ENCODE measurements around the gene HUWE1.

HUWE1 gene

GRCh38 chrX:53685711-53686110 is 808 bp downstream of the HUWE1 start:
- no peak for DNase-seq

- no peak for DNase-seq
Measured at GRCh38 chrX:53684415-53685192, 1.9 kb downstream of the HUWE1 start.

GRCh38 chrX:53683556-53684414 is 2.7 kb downstream of the HUWE1 start:
- DNase-seq, result peak; percentile 97

GRCh38 chrX:53682885-53683555 is 3.5 kb downstream of the HUWE1 start:
- DNase-seq, result peak; percentile 71

GRCh38 chrX:53681661-53682060 is 4.9 kb downstream of the HUWE1 start:
- DNase-seq, result no peak

- DNase-seq, result no peak
Measured at GRCh38 chrX:53678667-53679066, 7.9 kb downstream of the HUWE1 start.

- DNase-seq, result no peak
Measured at GRCh38 chrX:53677286-53677685, 9.2 kb downstream of the HUWE1 start.

GRCh38 chrX:53674581-53674980 is 11.9 kb downstream of the HUWE1 start:
- no peak for DNase-seq

- DNase-seq, result no peak
Measured at GRCh38 chrX:53669258-53669657, 17.3 kb downstream of the HUWE1 start.

- DNase-seq, result no peak
Measured at GRCh38 chrX:53666171-53666570, 20.3 kb downstream of the HUWE1 start.

- no peak for DNase-seq
Measured at GRCh38 chrX:53660004-53660403, 26.5 kb downstream of the HUWE1 start.

- DNase-seq, result no peak
Measured at GRCh38 chrX:53659039-53659438, 27.5 kb downstream of the HUWE1 start.

GRCh38 chrX:53656845-53657244 is 29.7 kb downstream of the HUWE1 start:
- no peak for DNase-seq

- no peak for DNase-seq
Measured at GRCh38 chrX:53654376-53654775, 32.1 kb downstream of the HUWE1 start.

GRCh38 chrX:53644751-53645150 is 41.8 kb downstream of the HUWE1 start:
- no peak for DNase-seq

- no peak for DNase-seq
Measured at GRCh38 chrX:53642337-53642736, 44.2 kb downstream of the HUWE1 start.

GRCh38 chrX:53639257-53639656 is 47.3 kb downstream of the HUWE1 start:
- no peak for DNase-seq

- DNase-seq, result no peak
Measured at GRCh38 chrX:53637479-53637878, 49.0 kb downstream of the HUWE1 start.

- DNase-seq, result no peak
Measured at GRCh38 chrX:53631156-53631555, 55.4 kb downstream of the HUWE1 start.

- no peak for DNase-seq
Measured at GRCh38 chrX:53630261-53630660, 56.3 kb downstream of the HUWE1 start.

- no peak for DNase-seq
Measured at GRCh38 chrX:53622431-53622830, 64.1 kb downstream of the HUWE1 start.

GRCh38 chrX:53621418-53621986 is 65.0 kb downstream of the HUWE1 start:
- no peak for DNase-seq

- no peak for DNase-seq
Measured at GRCh38 chrX:53616946-53617345, 69.6 kb downstream of the HUWE1 start.

Measured in islet precursor cell (in vitro differentiated cells).